HCT116 (cell line): ENCODE measurements around the gene FOXP1.

Experiments used
- CTCF ChIP-seq, 3 experiments: fragments of 200-600 bp in 1 of 3; sonication (generic) in 1 of 3; IDR thresholded peaks in 2 of 3; conservative IDR thresholded peaks in 1 of 3; 2 replicates each; pipeline ENCODE4 v1.5.1; 2012 to 2017; ENCODE audit warnings: low read depth in 2 of 3, low read length in 2 of 3, antibody characterized with exemption in 1 of 3, borderline replicate concordance in 1 of 3, control low read depth in 1 of 3, mild to moderate bottlenecking in 1 of 3, mixed read lengths in 1 of 3, mixed run types in 1 of 3, moderate library complexity in 1 of 3; ENCODE audit not compliant: insufficient read depth in 1 of 3
- MAX ChIP-seq: IDR thresholded peaks from 2 replicates; pipeline ENCODE4 v1.6.1; 2012
- POLR2A ChIP-seq: IDR thresholded peaks from 2 replicates; pipeline ENCODE4 v1.7.0; 2011; ENCODE audit warnings: borderline replicate concordance; ENCODE audit not compliant: insufficient read depth, insufficient read length; ENCODE audit errors: extremely low read depth

GRCh38 chr3:71087143-71088018 is 496.1 kb downstream of the FOXP1 start:
- no peak for TF ChIP-seq CTCF (IDR thresholded peaks at IDR 0.05 in 2 of 3, conservative IDR thresholded peaks at IDR 0.05 in 1 of 3; ENCODE audit: borderline replicate concordance in 1 of 3, insufficient read depth in 1 of 3, low read depth in 2 of 3, low read length in 2 of 3)
- no peak for TF ChIP-seq POLR2A
- TF ChIP-seq MAX: no peak
